Neuronal stem cell (in vitro differentiated cells): ENCODE data around the gene XK. TPM values are rescaled to one million over a fixed set of nuclear protein-coding genes. Genes with fewer than 3 reads are reported as not detected.

Source experiments
- DNase-seq: peaks from one replicate; pipeline ENCODE4 v3.0.0-alpha.2; 2013; ENCODE audit warnings: low spot score
- H2AFZ ChIP-seq: one replicate; pipeline ENCODE4 v1.6.1; 2013; ENCODE audit warnings: mild to moderate bottlenecking, low read length, inconsistent platforms
- H2AK5ac ChIP-seq: 2 replicates; pipeline ENCODE4 v1.6.1; 2013; ENCODE audit warnings: low read depth, mild to moderate bottlenecking, inconsistent platforms, low read length, moderate library complexity, mixed read lengths
- H2BK120ac ChIP-seq: 2 replicates; pipeline ENCODE4 v1.6.1; 2013; ENCODE audit warnings: low read depth, mild to moderate bottlenecking, inconsistent platforms, low read length, moderate library complexity, mixed read lengths
- H2BK12ac ChIP-seq: one replicate; pipeline ENCODE4 v1.6.1; 2013; ENCODE audit warnings: low read length, inconsistent platforms
- H2BK15ac ChIP-seq: 2 replicates; pipeline ENCODE4 v1.6.1; 2013; ENCODE audit warnings: mild to moderate bottlenecking, low read length, inconsistent platforms, mixed read lengths
- H2BK5ac ChIP-seq: one replicate; pipeline ENCODE4 v1.6.1; 2013; ENCODE audit warnings: inconsistent platforms, mild to moderate bottlenecking, low read length, moderate library complexity
- H3K14ac ChIP-seq: one replicate; pipeline ENCODE4 v1.6.1; 2013; ENCODE audit warnings: low read length, inconsistent platforms
- H3K18ac ChIP-seq: 2 replicates; pipeline ENCODE4 v1.6.1; 2013; ENCODE audit warnings: low read length, inconsistent platforms
- H3K23ac ChIP-seq: 2 replicates; pipeline ENCODE4 v1.6.1; 2013; ENCODE audit warnings: low read depth, mild to moderate bottlenecking, mixed read lengths, low read length, inconsistent platforms; ENCODE audit not compliant: poor library complexity
- H3K27ac ChIP-seq: replicated peaks from 3 replicates; pipeline ENCODE4 v1.5.1; 2013; ENCODE audit warnings: low read length, inconsistent platforms
- H3K27me3 ChIP-seq, 3 experiments: 2 replicates each; pipeline ENCODE4 v1.6.1; 2013; ENCODE audit warnings: low read length in 3 of 3, mild to moderate bottlenecking in 2 of 3, inconsistent platforms in 1 of 3, low read depth in 1 of 3, mixed read lengths in 1 of 3, moderate library complexity in 1 of 3; ENCODE audit not compliant: control insufficient read depth in 3 of 3, insufficient read depth in 3 of 3
- H3K36me3 ChIP-seq, 2 donors: replicated peaks in 1 of 2; 2 replicates each; pipeline ENCODE4 v1.6.1; 2013; ENCODE audit warnings: low read length in 2 of 2; ENCODE audit not compliant: control insufficient read depth in 2 of 2, insufficient read depth in 2 of 2
- H3K4ac ChIP-seq: 2 replicates; pipeline ENCODE4 v1.6.1; 2013; ENCODE audit warnings: inconsistent platforms, mild to moderate bottlenecking, low read length, moderate library complexity
- H3K4me1 ChIP-seq, 2 donors: 1 replicate in 1 of 2; 2 replicates in 1 of 2; pipeline ENCODE4 v1.6.1; 2013; ENCODE audit warnings: low read length in 2 of 2, low read depth in 1 of 2; ENCODE audit not compliant: control insufficient read depth in 2 of 2, insufficient read depth in 1 of 2
- H3K4me2 ChIP-seq: one replicate; pipeline ENCODE4 v1.6.1; 2013; ENCODE audit warnings: mild to moderate bottlenecking, low read length, inconsistent platforms; ENCODE audit not compliant: insufficient read depth, poor library complexity, severe bottlenecking
- H3K4me3 ChIP-seq, 2 donors: 2 replicates each; pipeline ENCODE4 v1.5.1; 2013; ENCODE audit warnings: low read length in 2 of 2, mild to moderate bottlenecking in 2 of 2, inconsistent platforms in 1 of 2, moderate library complexity in 1 of 2
- H3K79me1 ChIP-seq: one replicate; pipeline ENCODE4 v1.6.1; 2013; ENCODE audit warnings: low read depth, mild to moderate bottlenecking, inconsistent platforms, low read length, moderate library complexity
- H3K9ac ChIP-seq: one replicate; pipeline ENCODE4 v1.6.1; 2013; ENCODE audit warnings: mild to moderate bottlenecking, low read depth, low read length, inconsistent platforms; ENCODE audit not compliant: poor library complexity
- H3K9me3 ChIP-seq, 2 donors: replicated peaks in 1 of 2; 2 replicates each; pipeline versions ENCODE3 to v1.6.1; 2013; ENCODE audit warnings: low read length in 2 of 2, mild to moderate bottlenecking in 2 of 2, inconsistent platforms in 1 of 2, low read depth in 1 of 2, mixed read lengths in 1 of 2, moderate library complexity in 1 of 2; ENCODE audit not compliant: control insufficient read depth in 2 of 2, insufficient read depth in 1 of 2
- H4K8ac ChIP-seq: one replicate; pipeline ENCODE4 v1.6.1; 2013; ENCODE audit warnings: low read depth, mild to moderate bottlenecking, inconsistent platforms, low read length, moderate library complexity
- H4K91ac ChIP-seq: one replicate; pipeline ENCODE4 v1.6.1; 2013; ENCODE audit warnings: low read length, low read depth, mild to moderate bottlenecking, inconsistent platforms; ENCODE audit not compliant: poor library complexity
- WGBS, 2 donors: extraction: QIAGEN DNeasy Blood & Tissue Kit; methylation state at CpG; one replicate each; pipeline ENCODE4 v1.1.7; 2013; ENCODE audit warnings: missing lambda C conversion rate in 2 of 2, mixed read lengths in 1 of 2; ENCODE audit not compliant: insufficient read length in 2 of 2, insufficient replicate concordance in 1 of 2; ENCODE audit errors: extremely low coverage in 2 of 2; 5-methylcytosine and 5-hydroxymethylcytosine counted together
- polyA plus RNA-seq, 2 experiments: library from polyadenylated mRNA; stranded (reverse); fragments of 200-250 nt; gene quantifications; one replicate each; pipeline ENCODE4 v1.2.3, GENCODE V29; 2013

Gene XK, protein sequence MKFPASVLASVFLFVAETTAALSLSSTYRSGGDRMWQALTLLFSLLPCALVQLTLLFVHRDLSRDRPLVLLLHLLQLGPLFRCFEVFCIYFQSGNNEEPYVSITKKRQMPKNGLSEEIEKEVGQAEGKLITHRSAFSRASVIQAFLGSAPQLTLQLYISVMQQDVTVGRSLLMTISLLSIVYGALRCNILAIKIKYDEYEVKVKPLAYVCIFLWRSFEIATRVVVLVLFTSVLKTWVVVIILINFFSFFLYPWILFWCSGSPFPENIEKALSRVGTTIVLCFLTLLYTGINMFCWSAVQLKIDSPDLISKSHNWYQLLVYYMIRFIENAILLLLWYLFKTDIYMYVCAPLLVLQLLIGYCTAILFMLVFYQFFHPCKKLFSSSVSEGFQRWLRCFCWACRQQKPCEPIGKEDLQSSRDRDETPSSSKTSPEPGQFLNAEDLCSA
- polyA plus RNA-seq (2013, experiment 1 of 2): 0.45 TPM
- 0.53 TPM for polyA plus RNA-seq (2013, experiment 2 of 2)

- Histone ChIP-seq H3K9me3 (no peaks in the 10 kb centered on the region), H3K4me3 (peak within 1 kb of the TSS; percentile 34 to 78), H3K18ac (peak within 1 kb of the TSS; percentile 87), H2BK12ac (no peak within 1 kb of the TSS), H3K27ac (no peak within 1 kb of the TSS), H3K14ac (no peak within 1 kb of the TSS), H2BK15ac (peak within 1 kb of the TSS; percentile 75), H2AFZ (peak within 1 kb of the TSS; percentile 79), H3K23ac (no peak within 1 kb of the TSS), H3K79me1 (no peaks in the 10 kb centered on the region), H3K36me3 (no peaks in the 10 kb centered on the region), H4K8ac (peak within 1 kb of the TSS; percentile 43), H2AK5ac (no peak within 1 kb of the TSS), H2BK5ac (no peak within 1 kb of the TSS), H3K4me1 (no peaks in the 10 kb centered on the region), H4K91ac (no peak within 1 kb of the TSS), H3K27me3 (peaks cover 0 to 14% (median 8%) of the 10 kb centered on the region in 3 experiments), H3K4ac (no peak within 1 kb of the TSS), H2BK120ac (peak within 1 kb of the TSS; percentile 81), H3K9ac (peak within 1 kb of the TSS; percentile 77), H3K4me2 (peak within 1 kb of the TSS; percentile 45)
- no CpG with 5 or more reads among the region's 100 CpGs for WGBS, 2 donors
- peak; percentile 11 for DNase-seq
These were observed at the start of gene XK for GRCh38 chrX:37685381-37686359. Gene XK (plus strand): TSS chrX:37685791. CDS start chrX:37685962, 171 bp downstream.

- no peak overlapping the region for H3K14ac ChIP-seq
- H2BK12ac ChIP-seq: no peak overlapping the region
- no peak overlapping the region for H3K4ac ChIP-seq
- H3K27ac ChIP-seq: no peak overlapping the region
- no peak overlapping the region for H3K4me2 ChIP-seq
- no peaks in the 10 kb centered on the region for H3K79me1 ChIP-seq
- no peak overlapping the region for H2AFZ ChIP-seq
- H4K8ac ChIP-seq: no peak overlapping the region
- H3K23ac ChIP-seq: no peak overlapping the region
- H3K9ac ChIP-seq: no peak overlapping the region
- H2BK120ac ChIP-seq: no peak overlapping the region
- H3K4me1 ChIP-seq: no peaks in the 10 kb centered on the region
- H3K36me3 ChIP-seq: no peaks in the 10 kb centered on the region
- H3K27me3 ChIP-seq: no peaks in the 10 kb centered on the region
- H3K9me3 ChIP-seq: no peaks in the 10 kb centered on the region
- no peak overlapping the region for H2AK5ac ChIP-seq
- DNase-seq: no peak
- no peak overlapping the region for H3K4me3 ChIP-seq
- H2BK5ac ChIP-seq: no peak overlapping the region
- no peak overlapping the region for H2BK15ac ChIP-seq
- H3K18ac ChIP-seq: no peak overlapping the region
- H4K91ac ChIP-seq: no peak overlapping the region
These were observed 47.5 kb upstream of the XK start for GRCh38 chrX:37638047-37638446.

- Histone ChIP-seq H2AK5ac (no peak overlapping the region), H2BK15ac (no peak overlapping the region), H3K27ac (no peak overlapping the region), H3K4ac (no peak overlapping the region), H3K14ac (no peak overlapping the region), H3K4me1 (no peaks in the 10 kb centered on the region), H3K23ac (no peak overlapping the region), H3K4me3 (no peak overlapping the region), H2AFZ (no peak overlapping the region), H3K9me3 (no peaks in the 10 kb centered on the region), H3K9ac (no peak overlapping the region), H2BK12ac (no peak overlapping the region), H3K36me3 (no peaks in the 10 kb centered on the region), H3K4me2 (no peak overlapping the region), H2BK120ac (no peak overlapping the region), H3K27me3 (no peaks in the 10 kb centered on the region), H3K79me1 (no peaks in the 10 kb centered on the region), H2BK5ac (no peak overlapping the region), H4K91ac (no peak overlapping the region), H4K8ac (no peak overlapping the region), H3K18ac (no peak overlapping the region)
- no peak for DNase-seq
- no CpG with 5 or more reads among the region's 5 CpGs for WGBS, 2 donors
These were observed 45.4 kb upstream of the XK start for GRCh38 chrX:37640142-37640541.

DNA sequence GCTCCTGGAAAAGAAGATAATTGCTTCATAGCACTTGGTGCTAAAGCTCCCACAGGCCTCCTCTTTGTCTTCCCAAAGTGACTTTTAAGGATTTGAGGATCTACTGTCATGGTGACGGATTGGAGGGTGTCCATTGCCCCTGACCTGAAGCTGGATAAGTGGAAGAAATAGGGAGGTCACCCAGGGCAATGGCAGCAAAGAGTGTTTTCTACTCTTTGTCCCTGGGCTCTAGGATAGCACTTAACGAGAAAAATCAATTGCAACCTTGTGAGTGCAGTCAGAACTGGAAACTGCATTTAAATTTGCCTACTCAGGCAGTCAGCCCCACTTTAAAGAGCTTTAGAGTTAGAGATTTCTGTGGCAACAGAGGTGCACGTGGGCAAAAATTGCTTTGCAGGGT, 43.7 kb upstream of the XK start:
- no peak overlapping the region for H3K9ac ChIP-seq
- no peaks in the 10 kb centered on the region for H3K27me3 ChIP-seq
- H2BK15ac ChIP-seq: no peak overlapping the region
- no peaks in the 10 kb centered on the region for H3K4me1 ChIP-seq
- H2AFZ ChIP-seq: no peak overlapping the region
- no peaks in the 10 kb centered on the region for H3K36me3 ChIP-seq
- no peak overlapping the region for H2BK120ac ChIP-seq
- H3K23ac ChIP-seq: no peak overlapping the region
- no peak overlapping the region for H3K4me2 ChIP-seq
- WGBS, 2 donors: no CpG with 5 or more reads among the region's 3 CpGs
- no peak overlapping the region for H3K27ac ChIP-seq
- DNase-seq: no peak
- no peak overlapping the region for H2AK5ac ChIP-seq
- H2BK12ac ChIP-seq: no peak overlapping the region
- no peak overlapping the region for H4K91ac ChIP-seq
- H4K8ac ChIP-seq: no peak overlapping the region
- H3K9me3 ChIP-seq: no peaks in the 10 kb centered on the region
- H2BK5ac ChIP-seq: no peak overlapping the region
- H3K79me1 ChIP-seq: no peaks in the 10 kb centered on the region
- H3K4me3 ChIP-seq: no peak overlapping the region
- no peak overlapping the region for H3K4ac ChIP-seq
- H3K18ac ChIP-seq: no peak overlapping the region
- no peak overlapping the region for H3K14ac ChIP-seq
